HG03196 (cell line): ENCODE results near the gene SLC2A4.
"Not testable (repeated sequence)": the region's sequence is repeated elsewhere in the genome, so short reads cannot be mapped to it uniquely, and the experiment has no call there.

Source experiments
- ATAC-seq: cut with Tn5 transposase; IDR thresholded peaks from one replicate; pipeline ENCODE4 v1.9.1; 2021; ENCODE audit not compliant: unreplicated experiment

The SLC2A4 gene

GRCh38 chr17:7281074-7281952 is at the start of gene SLC2A4:
Gene SLC2A4 (plus strand): TSS chr17:7281718. CDS start chr17:7281935, 217 bp downstream.
- no peak for ATAC-seq

GRCh38 chr17:7232114-7232513 is 49.4 kb upstream of the SLC2A4 start:
- ATAC-seq: no peak

GRCh38 chr17:7233701-7234082 is 47.8 kb upstream of the SLC2A4 start:
- no peak for ATAC-seq

GRCh38 chr17:7234083-7234951 is 47.2 kb upstream of the SLC2A4 start, which contains the start of gene DVL2:
Gene DVL2 (minus strand): TSS chr17:7234517. CDS start chr17:7234262, 255 bp downstream.
- peak; percentile 43 for ATAC-seq

- ATAC-seq: no peak
Observed at GRCh38 chr17:7235693-7236665, 45.5 kb upstream of the SLC2A4 start.

GRCh38 chr17:7236808-7237207 is 44.7 kb upstream of the SLC2A4 start:
- ATAC-seq: no peak

- ATAC-seq: no peak
Observed at GRCh38 chr17:7237266-7237760, 44.2 kb upstream of the SLC2A4 start.

GRCh38 chr17:7237761-7238419 is 43.6 kb upstream of the SLC2A4 start:
- ATAC-seq: no peak

- ATAC-seq: no peak
Observed at GRCh38 chr17:7238420-7239090, 43.0 kb upstream of the SLC2A4 start.

- peak; percentile 51 for ATAC-seq
Observed at GRCh38 chr17:7239091-7240027, 42.2 kb upstream of the SLC2A4 start, which contains the start of gene PHF23. Gene PHF23 (minus strand): TSS chr17:7239457. CDS start chr17:7239279, 178 bp downstream.

GRCh38 chr17:7240375-7240774 is 41.1 kb upstream of the SLC2A4 start:
- no peak for ATAC-seq

- no peak for ATAC-seq
Observed at GRCh38 chr17:7241090-7241733, 40.3 kb upstream of the SLC2A4 start.

- ATAC-seq: peak; percentile 37
Observed at GRCh38 chr17:7241783-7242716, 39.5 kb upstream of the SLC2A4 start, which contains the start of gene GABARAP. Gene GABARAP (minus strand): TSS chr17:7242449. CDS start chr17:7242330, 119 bp downstream.

- ATAC-seq: peak; percentile 40
Observed at GRCh38 chr17:7242717-7243452, 38.6 kb upstream of the SLC2A4 start.

- no peak for ATAC-seq
Observed at GRCh38 chr17:7243453-7243729, 38.1 kb upstream of the SLC2A4 start.

GRCh38 chr17:7243838-7244237 is 37.7 kb upstream of the SLC2A4 start:
- not testable (repeated sequence) for ATAC-seq
